Measurements from ENCODE around the gene MRTFA.
"Not testable (repeated sequence)": the region's sequence is repeated elsewhere in the genome, so short reads cannot be mapped to it uniquely, and the experiment has no call there.

MRTFA gene

DNA sequence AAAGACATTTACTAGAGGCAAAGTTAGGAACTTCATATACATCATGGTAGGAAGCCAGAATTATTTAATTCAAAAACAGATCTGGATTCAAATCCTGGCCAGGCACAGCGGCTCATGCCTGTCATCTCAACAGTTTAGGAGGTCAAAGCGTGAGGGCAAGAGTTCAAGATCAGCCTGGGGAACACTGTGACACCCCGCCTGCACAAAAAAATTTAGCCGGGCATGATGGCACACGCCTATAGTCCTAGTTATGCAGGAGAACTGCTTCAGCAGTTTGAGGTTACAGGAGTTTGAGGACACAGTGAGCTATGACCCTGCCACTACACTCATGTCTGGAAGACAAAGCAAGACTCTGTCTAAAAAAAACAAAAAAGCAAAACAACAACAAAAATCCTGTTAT, 8.9 kb downstream of the MRTFA start:
- no peak for DNase-seq (ENCODE audit: low read depth in 2 of 2)

DNA sequence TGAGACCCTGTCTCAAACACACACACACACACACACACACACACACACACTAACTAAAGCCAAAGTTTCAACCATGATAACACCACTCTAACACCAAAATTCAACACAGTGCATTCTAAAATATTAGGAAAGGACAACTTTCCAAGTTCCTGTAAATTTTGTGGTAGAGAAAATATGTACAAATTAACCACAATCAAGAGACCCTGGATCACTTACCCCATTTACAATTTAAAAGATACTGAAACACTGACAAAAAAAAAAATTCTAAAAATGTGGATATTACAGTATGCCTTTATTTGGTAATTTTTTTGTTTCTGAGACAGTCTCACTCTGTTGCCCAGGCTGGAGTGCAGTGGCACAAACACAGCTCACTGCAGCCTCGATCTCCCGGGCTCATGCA, 9.7 kb downstream of the MRTFA start:
- no peak for DNase-seq (ENCODE audit: low read depth in 2 of 2)

DNA sequence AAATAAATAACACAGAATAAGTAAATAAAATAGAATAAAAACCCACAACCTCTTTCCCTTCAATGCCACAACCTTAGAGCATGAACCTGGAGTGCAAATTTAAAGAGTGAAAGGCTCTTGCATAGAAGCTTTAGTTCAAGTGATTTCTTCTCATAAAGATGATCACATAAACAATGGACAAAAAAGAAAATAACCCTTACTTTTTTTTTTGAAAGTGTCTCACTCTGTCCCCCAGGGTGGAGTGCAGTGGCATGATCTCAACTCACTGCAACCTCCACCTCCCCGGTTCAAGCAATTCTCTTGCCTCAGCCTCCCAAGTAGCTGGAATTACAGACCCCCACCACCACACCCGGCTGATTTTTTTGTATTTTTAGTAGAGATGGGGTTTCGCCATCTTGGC, 10.7 kb downstream of the MRTFA start:
- not testable (repeated sequence) for DNase-seq (ENCODE audit: low read depth in 2 of 2)

DNA sequence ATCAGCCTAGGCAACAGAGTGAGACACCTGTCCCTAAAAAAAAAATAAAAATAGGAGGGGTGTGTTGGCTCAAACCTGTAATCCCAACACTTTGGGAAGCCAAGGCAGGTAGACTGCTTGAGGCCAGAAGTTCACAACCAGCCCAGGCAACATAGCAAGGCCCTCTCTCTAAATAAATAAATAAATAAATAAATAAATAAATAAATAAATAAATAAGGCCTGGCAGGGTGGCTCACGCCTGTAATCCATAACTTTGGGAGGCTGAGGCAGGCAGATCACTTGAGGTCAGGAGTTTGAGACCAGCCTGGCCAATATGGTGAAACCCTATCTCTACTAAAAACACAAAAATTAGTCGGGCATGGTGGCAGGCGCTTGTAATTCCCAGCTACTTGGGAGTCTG, 11.2 kb downstream of the MRTFA start:
- not testable (repeated sequence) for DNase-seq (ENCODE audit: low read depth in 2 of 2)

DNA sequence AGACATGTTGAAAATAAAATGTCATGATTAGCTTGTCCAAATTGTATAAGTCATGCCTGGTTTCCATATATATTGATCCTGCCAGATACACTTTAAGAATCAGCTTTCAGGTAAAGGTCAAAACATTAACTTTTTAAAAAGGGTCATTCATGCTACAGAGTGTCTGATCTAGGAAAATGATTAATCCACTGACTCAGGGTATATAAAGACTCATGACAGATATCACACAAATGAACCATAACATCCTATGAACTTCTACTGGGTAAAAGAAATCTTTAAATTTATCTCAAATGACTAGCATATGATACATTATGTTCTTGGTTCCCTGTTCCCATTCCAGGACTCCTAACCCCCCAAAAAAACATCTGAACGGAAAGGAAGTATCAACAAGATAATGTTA, 11.7 kb downstream of the MRTFA start:
- no peak for DNase-seq (ENCODE audit: low read depth in 2 of 2)

DNA sequence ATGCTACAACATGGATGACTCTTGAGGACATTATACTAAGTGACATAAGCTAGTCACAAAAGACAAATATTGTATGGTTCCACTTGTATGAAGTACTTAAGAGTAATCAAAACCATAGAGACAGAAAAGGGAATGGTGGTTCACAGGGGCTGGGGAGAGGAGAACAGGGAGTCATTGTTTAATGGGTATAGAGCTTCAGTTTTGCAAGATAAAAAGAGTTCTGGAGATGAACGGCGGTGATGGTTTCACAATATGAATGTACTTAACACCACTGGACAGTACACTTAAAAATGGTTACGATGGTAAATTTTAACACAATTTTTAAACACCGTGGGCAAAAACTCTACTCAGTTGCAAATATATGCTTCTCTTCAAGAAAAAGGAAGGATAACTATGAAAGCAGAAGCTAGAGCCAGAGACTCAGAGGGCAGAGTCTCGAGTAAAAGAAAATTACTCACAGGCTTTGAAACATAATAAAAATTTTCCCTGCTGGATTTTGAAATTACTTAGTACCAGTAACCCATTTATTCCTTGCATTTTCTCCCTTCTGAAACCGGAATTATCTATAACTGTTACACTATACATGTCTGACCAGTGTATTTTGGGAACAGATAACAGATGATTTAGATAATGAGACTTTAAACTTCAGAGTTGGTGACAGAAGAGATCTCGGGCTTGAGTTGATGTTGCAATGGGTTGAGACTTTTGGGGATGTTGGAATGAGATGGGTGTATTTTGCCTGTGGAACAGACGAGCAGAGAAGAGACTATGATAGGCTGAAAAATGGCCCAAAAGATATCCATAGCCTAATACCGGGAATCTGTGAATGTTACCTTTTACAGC, 15.0 kb downstream of the MRTFA start:
- no peak for DNase-seq (ENCODE audit: low read depth in 2 of 2)

DNA sequence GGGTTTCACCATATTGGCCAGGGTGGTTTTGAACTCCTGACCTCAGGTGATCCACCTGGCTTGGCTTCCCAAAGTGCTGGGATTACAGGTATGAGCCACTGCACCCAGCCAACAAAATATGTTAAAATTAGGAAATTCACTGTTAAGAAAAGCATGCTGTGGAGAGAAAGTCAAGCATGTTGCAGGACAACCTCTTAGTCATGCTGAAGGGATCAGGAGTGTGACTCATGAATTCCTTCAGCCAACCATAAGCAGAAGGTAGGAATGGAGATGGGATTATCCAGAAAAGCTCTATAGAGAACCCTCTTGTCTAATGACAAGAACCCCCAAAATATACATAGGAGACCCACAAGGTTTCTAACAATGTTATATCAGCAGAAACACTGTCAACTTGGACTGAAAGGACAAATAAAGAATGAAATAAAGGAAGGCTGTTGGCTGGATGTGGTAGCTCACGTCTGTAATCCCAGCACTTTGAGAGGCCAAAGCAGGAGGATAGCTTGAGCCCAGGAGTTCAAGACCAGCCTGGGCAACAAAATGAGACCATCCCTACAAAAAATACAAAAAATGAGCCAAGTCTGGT, 16.0 kb downstream of the MRTFA start:
- no peak for DNase-seq (ENCODE audit: low read depth in 2 of 2)

DNA sequence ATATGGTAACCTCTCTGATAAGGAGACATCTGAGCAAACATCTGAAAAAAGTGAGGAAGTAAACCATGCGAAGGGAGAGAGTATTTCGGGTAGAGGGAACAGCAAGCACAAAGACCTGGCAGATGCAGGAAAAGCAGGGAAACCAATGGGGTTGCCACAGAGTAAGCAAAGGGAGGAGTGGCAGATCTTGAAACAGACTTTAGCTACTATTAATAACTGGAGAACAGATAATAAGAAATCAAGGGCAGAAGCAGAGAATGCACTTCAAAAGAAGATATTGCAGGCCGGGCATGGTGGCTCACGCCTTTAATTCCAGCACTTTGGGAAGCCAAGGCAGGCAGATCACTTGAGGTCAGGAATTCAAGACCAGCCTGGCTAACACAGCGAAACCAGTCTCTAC, 18.1 kb downstream of the MRTFA start:
- no peak for DNase-seq (ENCODE audit: low read depth in 2 of 2)

DNA sequence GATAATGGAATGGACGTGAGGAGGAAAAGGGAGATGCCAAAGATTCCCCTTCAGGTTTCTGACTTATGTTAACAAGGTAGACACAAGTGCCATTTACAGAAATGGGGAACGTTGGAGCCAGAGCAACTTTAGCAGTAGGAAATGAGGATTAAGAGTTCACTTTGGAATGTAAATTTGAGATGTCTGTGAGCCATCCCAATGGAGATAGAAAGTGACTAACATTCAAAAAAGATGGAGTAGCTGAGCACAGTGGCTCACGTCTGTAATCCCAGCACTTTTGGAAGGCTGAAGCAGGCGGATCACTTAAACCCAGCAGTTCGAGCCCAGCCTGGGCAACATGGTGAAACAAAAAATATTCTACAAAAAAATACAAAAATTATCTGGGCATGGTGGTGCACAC, 19.9 kb downstream of the MRTFA start:
- no peak for DNase-seq (ENCODE audit: low read depth in 2 of 2)

DNA sequence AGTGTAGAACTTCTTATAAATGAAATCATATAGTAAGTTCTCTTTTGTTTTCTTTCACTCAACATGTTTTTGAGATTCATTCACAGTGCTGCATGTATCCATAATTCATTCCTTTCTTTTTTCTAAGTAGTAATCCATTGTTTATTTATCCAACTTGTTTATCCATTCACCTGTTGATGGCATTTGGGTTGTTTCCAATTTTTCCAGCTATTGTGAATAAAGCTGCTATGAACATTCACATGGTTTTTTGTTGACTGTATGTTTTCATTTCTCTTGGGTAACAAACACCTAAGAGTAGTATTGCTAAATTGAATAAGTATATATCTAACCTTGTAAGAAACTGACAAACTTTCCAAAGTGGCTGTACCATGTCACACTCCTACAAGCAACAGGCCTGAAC, 23.5 kb downstream of the MRTFA start:
- DNase-seq (ENCODE audit: low read depth in 2 of 2), result no peak

DNA sequence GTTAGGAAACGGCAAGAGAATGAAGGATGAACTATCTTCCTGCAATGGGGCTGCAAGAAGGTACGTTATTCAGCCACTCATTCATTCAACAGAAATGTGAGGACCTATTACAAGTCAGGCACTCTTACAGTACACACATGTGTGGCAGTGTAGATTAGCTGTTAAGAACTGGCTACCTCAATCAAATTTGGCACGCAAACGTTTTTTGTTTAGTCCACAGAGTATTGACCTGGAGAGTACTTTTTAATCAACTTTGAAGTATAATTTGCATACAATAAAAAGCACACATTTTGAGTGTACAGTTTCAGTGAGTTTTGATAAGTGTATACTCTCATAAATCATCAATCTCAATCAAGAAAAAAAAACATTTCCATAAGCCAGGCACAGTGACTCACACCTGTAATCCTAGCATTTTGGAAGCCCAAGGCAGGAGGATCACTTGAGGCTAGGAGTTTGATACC, 24.2 kb downstream of the MRTFA start:
- DNase-seq (ENCODE audit: low read depth in 2 of 2), result no peak

DNA sequence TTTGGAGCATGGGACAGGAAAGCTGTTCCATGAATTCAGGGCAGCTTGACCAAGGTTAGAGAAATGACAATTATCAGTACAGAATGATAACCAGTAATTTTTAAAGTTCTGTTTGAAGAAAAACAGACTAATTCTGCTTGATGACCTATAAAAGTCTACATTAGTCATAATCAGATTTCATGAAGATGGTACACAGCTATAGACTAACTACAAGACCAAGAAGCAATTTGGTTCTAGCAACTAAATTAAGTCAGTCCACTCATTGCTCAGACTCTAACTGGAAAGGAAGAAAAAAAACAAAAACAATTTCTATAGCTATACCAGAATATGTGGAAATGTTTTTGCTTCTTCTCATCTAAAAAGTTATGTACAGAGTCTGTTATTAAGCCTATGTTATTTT, 24.9 kb downstream of the MRTFA start:
- no peak for DNase-seq (ENCODE audit: low read depth in 2 of 2)

DNA sequence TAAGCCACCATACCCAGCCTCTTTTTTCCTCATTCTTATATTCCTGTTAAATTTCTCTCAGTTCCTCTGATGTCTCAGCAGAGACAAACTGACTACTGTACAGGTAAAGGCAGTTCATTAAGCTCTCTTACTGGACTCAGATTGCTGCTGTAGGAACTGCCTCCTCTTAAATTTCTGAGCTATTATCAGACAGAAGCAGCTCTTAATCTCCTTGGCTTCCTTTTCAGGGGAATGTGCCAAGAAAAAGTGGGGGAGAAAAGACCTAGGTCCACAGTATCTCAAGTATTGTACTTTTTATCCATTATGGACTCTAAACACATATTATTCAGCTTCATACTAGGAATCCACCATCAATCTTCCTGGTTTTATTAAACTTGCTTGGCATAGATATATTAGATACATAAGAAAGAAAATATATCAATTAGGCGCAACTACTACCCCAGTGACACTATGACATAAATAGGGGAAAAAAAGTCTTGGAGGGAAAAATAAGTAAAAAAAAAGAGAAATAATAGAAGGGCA, 26.1 kb downstream of the MRTFA start:
- no peak for DNase-seq (ENCODE audit: low read depth in 2 of 2)

DNA sequence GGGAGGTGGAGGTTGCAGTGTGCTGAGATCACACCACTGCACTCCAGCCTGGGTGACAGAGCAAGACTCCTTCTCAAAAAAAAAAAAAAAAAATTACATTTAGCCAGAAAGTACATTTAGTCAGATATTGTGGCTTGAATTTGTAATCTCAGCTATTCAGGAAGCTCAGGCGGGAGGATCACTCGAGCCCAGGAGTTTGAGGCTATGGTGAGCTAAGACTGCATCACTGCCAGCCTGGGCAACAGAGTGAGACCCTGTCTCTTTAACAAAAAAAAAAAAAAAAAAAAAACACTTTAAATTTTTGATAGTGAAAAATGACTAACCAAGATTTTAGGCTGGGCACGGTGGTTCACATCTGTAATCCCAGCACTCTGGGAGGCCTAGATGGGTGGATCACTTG, 27.3 kb downstream of the MRTFA start:
- no peak for DNase-seq (ENCODE audit: low read depth in 2 of 2)

DNA sequence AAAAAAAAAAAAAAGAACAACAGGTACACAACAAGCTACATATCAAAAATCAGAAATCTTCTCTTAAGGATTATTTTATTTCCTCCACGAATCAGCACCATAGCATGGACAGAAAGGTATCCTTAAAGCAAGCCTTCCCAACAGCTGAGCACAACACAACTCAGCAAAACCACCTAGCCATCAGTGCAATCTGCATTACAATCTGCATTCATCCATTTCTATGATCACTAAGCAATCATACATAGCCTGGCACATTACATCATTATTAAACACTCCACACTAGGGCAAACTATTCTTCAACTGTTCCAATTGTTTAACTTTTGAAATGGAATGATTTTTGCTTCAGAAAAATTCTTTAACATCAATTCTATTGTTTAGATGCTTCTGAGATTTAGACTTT, 29.0 kb downstream of the MRTFA start:
- no peak for DNase-seq (ENCODE audit: low read depth in 2 of 2)

DNA sequence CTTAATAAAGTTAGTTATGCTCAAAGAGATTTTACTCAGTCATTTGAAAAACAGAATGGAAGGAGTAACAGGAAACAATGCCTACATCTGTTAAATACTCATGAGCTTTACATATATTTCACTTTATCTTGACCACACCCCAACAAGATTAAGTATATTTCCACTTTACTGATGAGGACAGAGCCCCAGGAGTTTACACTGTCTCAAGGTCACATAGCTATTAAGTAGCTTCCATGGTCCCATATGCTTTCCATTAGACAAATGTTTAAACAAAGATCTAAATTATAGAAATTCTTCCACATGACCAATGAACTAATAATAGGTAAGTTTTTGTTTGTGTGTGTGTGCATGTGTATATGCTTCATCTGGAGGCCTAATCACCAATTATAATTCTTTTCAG, 30.2 kb downstream of the MRTFA start:
- no peak for DNase-seq (ENCODE audit: low read depth in 2 of 2)

DNA sequence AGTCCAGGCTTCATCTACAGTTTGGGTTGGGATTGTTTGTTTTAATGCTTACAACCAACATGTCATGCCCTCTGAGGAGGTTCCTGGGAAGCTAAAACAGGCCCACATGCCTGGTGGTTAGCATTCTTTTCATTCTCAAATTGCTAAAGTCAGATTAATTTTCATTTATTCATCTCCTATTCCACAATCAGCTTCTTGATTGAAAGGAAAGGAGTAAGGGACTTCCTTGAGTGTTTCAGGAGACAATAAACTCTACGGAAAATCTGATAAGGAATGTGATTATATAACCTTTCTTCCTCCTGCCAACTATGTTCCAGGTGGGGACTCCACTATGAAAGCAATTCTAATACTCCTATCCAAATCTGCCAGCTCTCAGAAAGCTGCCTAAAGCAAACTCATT, 30.8 kb downstream of the MRTFA start:
- DNase-seq (ENCODE audit: low read depth in 2 of 2), result no peak

DNA sequence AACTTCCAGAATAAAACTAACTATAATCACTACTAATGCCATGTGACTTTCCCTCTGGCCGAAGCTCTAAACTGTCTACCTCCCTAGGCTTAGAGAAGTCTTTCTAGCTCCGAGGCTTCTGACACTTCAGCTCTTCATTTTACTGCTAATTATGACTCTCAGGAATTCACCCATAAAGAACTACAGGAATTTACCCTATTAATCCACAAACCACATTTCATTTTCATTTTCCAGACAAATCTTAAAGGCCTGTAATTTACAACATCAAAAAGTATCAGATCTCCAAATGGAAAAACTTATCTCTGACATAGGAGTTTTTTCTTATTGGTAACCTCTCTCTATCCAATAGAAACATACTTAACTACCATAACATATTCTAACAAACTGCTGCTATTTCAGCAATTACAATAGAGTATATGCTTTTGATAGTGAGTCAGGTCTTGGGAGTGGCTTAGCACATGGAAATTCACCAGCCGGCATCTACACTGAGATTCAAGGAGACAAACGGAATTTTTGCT, 33.4 kb downstream of the MRTFA start:
- no peak for DNase-seq (ENCODE audit: low read depth in 2 of 2)

DNA sequence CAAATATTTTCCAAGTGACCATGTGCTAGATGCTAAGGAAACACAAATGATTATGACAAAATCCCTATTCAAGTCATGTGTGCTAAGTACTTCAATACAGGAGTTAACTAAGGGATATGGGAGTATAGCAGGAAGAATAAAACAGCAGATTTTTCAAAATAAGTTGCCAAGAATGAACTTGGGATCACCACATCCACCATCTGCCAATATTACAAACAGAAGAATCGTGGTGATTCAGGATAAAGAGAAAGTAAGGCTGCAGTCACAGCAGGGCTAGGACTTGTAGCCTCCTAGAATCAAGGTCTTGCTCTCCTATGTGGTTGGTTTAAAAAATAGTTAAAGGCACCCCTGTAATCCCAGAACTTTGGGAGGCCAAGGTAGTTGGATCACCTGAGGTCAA, 34.3 kb downstream of the MRTFA start:
- DNase-seq (ENCODE audit: low read depth in 2 of 2), result no peak

DNA sequence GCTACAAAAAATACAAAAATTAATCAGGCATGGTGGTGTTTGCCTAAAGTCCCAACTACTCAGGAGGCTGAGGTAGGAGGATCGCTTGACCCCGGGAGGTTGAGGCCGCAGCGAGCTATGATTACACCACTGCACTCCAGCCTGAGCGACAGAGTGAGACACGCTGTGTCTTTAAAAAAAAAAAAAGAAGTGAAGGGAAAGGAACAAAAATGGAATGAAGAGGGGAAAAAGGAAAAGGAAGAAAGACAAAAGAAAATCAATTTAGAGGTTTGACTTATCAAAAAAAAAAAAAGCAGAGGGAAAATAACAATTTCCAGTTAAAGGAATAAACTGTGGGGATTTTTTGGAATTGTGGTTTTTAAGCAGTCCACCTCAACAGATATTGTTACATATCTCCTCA, 36.8 kb downstream of the MRTFA start:
- DNase-seq (ENCODE audit: low read depth in 2 of 2), result no peak

DNA sequence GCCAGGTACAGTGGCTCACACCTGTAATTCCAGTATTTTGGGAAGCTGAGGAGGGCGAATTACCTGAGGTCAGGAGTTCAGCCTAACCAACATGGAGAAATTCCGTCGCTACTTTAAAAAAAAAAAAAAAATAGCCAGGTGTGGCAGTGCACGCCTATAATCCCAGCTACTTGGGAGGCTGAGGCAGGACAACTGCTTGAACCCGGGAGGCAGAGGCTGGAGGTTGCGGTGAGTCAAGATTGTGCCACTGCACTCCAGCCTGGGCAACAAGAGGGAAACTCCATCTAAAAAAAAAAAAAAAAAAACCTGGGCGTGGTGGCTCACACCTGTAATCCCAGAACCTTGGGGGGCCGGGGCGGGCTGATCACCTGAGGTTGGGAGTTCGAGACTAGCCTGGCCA, 37.8 kb downstream of the MRTFA start:
- DNase-seq (ENCODE audit: low read depth in 2 of 2), result not testable (repeated sequence)

DNA sequence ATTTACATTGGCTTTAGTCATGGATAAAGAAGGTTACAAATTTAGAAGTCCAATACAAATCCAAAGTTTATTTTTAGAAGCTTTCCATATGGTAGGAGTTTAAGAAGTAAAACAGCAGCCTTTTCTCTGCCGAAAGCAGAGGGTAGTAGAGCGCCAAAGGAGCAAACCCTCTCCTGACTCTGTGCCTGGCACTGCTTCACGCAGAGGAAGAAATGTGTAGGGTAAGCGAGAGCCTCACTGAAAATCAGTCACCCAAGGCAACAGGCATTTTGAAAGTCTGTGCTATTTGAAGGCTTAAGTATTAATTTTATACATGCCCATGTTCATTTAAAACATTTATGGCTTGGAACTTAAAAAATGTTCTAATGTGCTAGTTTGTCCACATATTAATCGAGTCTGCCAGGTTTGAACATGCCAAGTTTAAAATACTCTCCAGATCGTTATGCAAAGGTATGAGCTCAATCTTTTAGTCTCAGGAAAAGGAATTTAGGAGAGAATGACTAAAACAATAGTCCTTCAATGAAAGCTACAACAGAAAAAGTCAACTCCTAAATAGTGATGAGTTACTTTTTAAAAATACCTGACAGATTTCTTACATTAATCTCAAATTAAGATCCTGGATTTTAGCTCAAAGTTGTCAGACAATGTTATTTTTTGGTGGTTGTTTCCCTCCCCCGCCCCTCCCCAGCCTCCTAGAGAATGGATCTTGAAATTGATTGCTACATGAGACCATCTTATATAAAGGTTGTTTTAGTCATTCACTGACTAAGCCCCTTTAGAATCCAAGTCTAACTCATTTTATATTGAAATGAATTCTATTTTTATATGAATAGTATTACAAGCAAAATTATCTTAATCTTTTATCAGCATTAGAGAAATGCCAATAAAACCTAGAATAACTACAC, 38.7 kb downstream of the MRTFA start:
- no peak for DNase-seq (ENCODE audit: low read depth in 2 of 2)

Data from stimulated activated CD4-positive, alpha-beta T cell treated with anti-CD3 and anti-CD28 coated beads, Interleukin-15, amount 100 ng/mL, for 48 hours (primary cell).